ENCODE data around the gene HAPLN1. TPM values are rescaled to one million over a fixed set of nuclear protein-coding genes. Genes with fewer than 3 reads are reported as not detected.

The HAPLN1 gene
- total RNA-seq (2022; extraction: Qiagen RNA extraction) = not detected in 5 replicates

GRCh38 chr5:83720836-83721537 lies at the start of gene HAPLN1:
HAPLN1 (minus strand) TSS chr5:83720855; CDS start chr5:83673523, 47,332 bp downstream.

Other genes starting within 250 kb of the HAPLN1 start
- 7.7 to 13.0 TPM (median 10.0 TPM) in 5 replicates for gene VCAN, start 249.1 kb downstream of the HAPLN1 start, total RNA-seq (2022; extraction: Qiagen RNA extraction)